HCT116 (cell line): ENCODE data around the gene PPP1R13L. TPM values are rescaled to one million over a fixed set of nuclear protein-coding genes. Genes with fewer than 3 reads are reported as not detected.

Source experiments
- ATAC-seq: fragments of 200-7000 bp; cut with Tn5 transposase; 2 replicates; pipeline ENCODE4 v1.9.1; 2020; ENCODE audit warnings: mild to moderate bottlenecking, moderate library complexity
- BruUV-seq: library from RNA; stranded (reverse); fragments of 400-500 nt; replicated peaks from 2 replicates; lab custom pipeline; 2021; lab: Mats Ljungman, UMichigan
- CTCF ChIA-PET: fragments of 300-600 bp; sonication (Branson Sonifier 250); formaldehyde crosslinking; loops from one replicate; lab custom pipeline; 2021; ENCODE audit warnings: antibody characterized with exemption; lab: Charles Lee
- POLR2A ChIA-PET: fragments of 300-600, 350-600 bp; sonication (Branson Sonifier 250); formaldehyde crosslinking; loops from one replicate; lab custom pipeline; 2021; ENCODE audit warnings: antibody characterized with exemption; lab: Charles Lee
- RAD21 ChIA-PET, 2 experiments: fragments of 300-600 bp; sonication (Branson Sonifier 250); formaldehyde crosslinking; loops; one replicate each; lab custom pipeline; 2023; ENCODE audit warnings: low total read pairs in 2 of 2; ENCODE audit not compliant: uncharacterized antibody in 2 of 2, unreplicated experiment in 2 of 2, low non-redundant PET in 1 of 2; lab: Charles Lee
- DNase-seq: peaks from one replicate; pipeline ENCODE4 v3.0.0-alpha.2; 2010; ENCODE audit warnings: low read depth, low spot score
- H2AFZ ChIP-seq: fragments of 200-600 bp; shearing (Covaris generic), sonication (generic); 2 replicates; pipeline ENCODE4 v1.6.1; 2017; ENCODE audit warnings: low read depth, mixed run types, mixed read lengths, antibody characterized with exemption, low read length; ENCODE audit not compliant: poor library complexity, severe bottlenecking
- H3K27ac ChIP-seq: 2 replicates; pipeline ENCODE4 v1.5.1; 2012; ENCODE audit warnings: low read depth, low read length
- H3K27me3 ChIP-seq: fragments of 200-600 bp; sonication (generic); 2 replicates; pipeline ENCODE4 v1.6.1; 2016; ENCODE audit warnings: mixed run types, low read length, mixed read lengths; ENCODE audit not compliant: insufficient read depth
- H3K36me3 ChIP-seq, 2 experiments: fragments of 200-500 bp in 1 of 2; fragments of 200-600 bp in 1 of 2; sonication (Bioruptor generic) in 1 of 2; sonication (generic) in 1 of 2; 2 replicates each; pipeline versions ENCODE4 v1.5.1 to v1.6.1; 2014 to 2016; ENCODE audit warnings: low read length in 2 of 2, inconsistent platforms in 1 of 2, mixed read lengths in 1 of 2, mixed run types in 1 of 2; ENCODE audit not compliant: insufficient read depth in 2 of 2, control insufficient read depth in 1 of 2
- H3K4me1 ChIP-seq, 2 experiments: fragments of 200-600 bp in 1 of 2; sonication (generic) in 1 of 2; 2 replicates each; pipeline versions ENCODE4 v1.5.1 to v1.6.1; 2012 to 2017; ENCODE audit warnings: low read length in 2 of 2, inconsistent platforms in 1 of 2, mild to moderate bottlenecking in 1 of 2, mixed read lengths in 1 of 2, mixed run types in 1 of 2, moderate library complexity in 1 of 2; ENCODE audit not compliant: insufficient read depth in 2 of 2, control insufficient read depth in 1 of 2
- H3K4me2 ChIP-seq: fragments of 200-600 bp; sonication (generic); 2 replicates; pipeline ENCODE4 v1.6.1; 2017; ENCODE audit warnings: mixed run types, low read length, mixed read lengths
- H3K4me3 ChIP-seq, 2 experiments: fragments of 200-600 bp in 1 of 2; sonication (generic) in 1 of 2; replicated peaks in 1 of 2; 2 replicates each; pipeline ENCODE4 v1.5.1; 2011 to 2016; ENCODE audit warnings: low read length in 2 of 2, control low read depth in 1 of 2, low read depth in 1 of 2, mild to moderate bottlenecking in 1 of 2, mixed read lengths in 1 of 2, mixed run types in 1 of 2
- H3K79me2 ChIP-seq: fragments of 200-600 bp; sonication (generic); 2 replicates; pipeline ENCODE4 v1.6.1; 2017; ENCODE audit warnings: mild to moderate bottlenecking, mixed run types, low read length, moderate library complexity, mixed read lengths; ENCODE audit not compliant: insufficient read depth
- H3K9ac ChIP-seq: fragments of 200-600 bp; sonication (generic); 2 replicates; pipeline ENCODE4 v1.6.1; 2016; ENCODE audit warnings: low read length, mixed read lengths
- H3K9me2 ChIP-seq: fragments of 200-600 bp; sonication (generic), shearing (Covaris generic); 2 replicates; pipeline ENCODE4 v1.6.1; 2017; ENCODE audit warnings: mixed run types, mild to moderate bottlenecking, moderate library complexity; ENCODE audit not compliant: insufficient read depth
- H3K9me3 ChIP-seq, 2 experiments: fragments of 200-500 bp in 1 of 2; fragments of 200-600 bp in 1 of 2; sonication (Bioruptor generic) in 1 of 2; sonication (generic) in 1 of 2; 2 replicates each; pipeline ENCODE4 v1.6.1; 2014 to 2017; ENCODE audit warnings: low read length in 2 of 2, mixed read lengths in 2 of 2, inconsistent platforms in 1 of 2, low read depth in 1 of 2, mild to moderate bottlenecking in 1 of 2, mixed run types in 1 of 2, moderate library complexity in 1 of 2; ENCODE audit not compliant: control insufficient read depth in 1 of 2, insufficient read depth in 1 of 2
- H4K20me1 ChIP-seq: fragments of 200-600 bp; sonication (generic), shearing (Covaris generic); 2 replicates; pipeline ENCODE4 v1.6.1; 2017; ENCODE audit warnings: mixed run types, mild to moderate bottlenecking, moderate library complexity; ENCODE audit not compliant: insufficient read depth
- ATF3 ChIP-seq: IDR thresholded peaks from 2 replicates; pipeline ENCODE4 v1.6.1; 2012
- CEBPB ChIP-seq: IDR thresholded peaks from 2 replicates; pipeline ENCODE4 v1.6.1; 2012; ENCODE audit warnings: low read depth
- EGR1 ChIP-seq: IDR thresholded peaks from 2 replicates; pipeline ENCODE4 v1.6.1; 2012; ENCODE audit warnings: low read depth
- JUND ChIP-seq: IDR thresholded peaks from 2 replicates; pipeline ENCODE4 v1.6.1; 2012
- POLR2A ChIP-seq: IDR thresholded peaks from 2 replicates; pipeline ENCODE4 v1.7.0; 2011; ENCODE audit warnings: borderline replicate concordance; ENCODE audit not compliant: insufficient read depth, insufficient read length; ENCODE audit errors: extremely low read depth
- RAD21 ChIP-seq: IDR thresholded peaks from 2 replicates; pipeline ENCODE4 v1.6.1; 2012; ENCODE audit warnings: low read depth, mild to moderate bottlenecking
- SP1 ChIP-seq: IDR thresholded peaks from 2 replicates; pipeline ENCODE4 v1.6.1; 2012; ENCODE audit warnings: low read depth
- SRF ChIP-seq: IDR thresholded peaks from 2 replicates; pipeline ENCODE4 v1.6.1; 2012; ENCODE audit warnings: low read depth
- ZBTB33 ChIP-seq: IDR thresholded peaks from 2 replicates; pipeline ENCODE4 v1.6.1; 2011; ENCODE audit warnings: mild to moderate bottlenecking, low read length, moderate library complexity; ENCODE audit not compliant: insufficient replicate concordance; ENCODE audit errors: extremely low read depth
- intact Hi-C: fragments of 100-400 bp; cut with micrococcal nuclease; formaldehyde crosslinking; loops from 2 replicates; pipeline ENCODE4 v1.10.0; 2022
- total RNA-seq: library from RNA; stranded (reverse); gene quantifications from one replicate; pipeline ENCODE4 v1.2.1, GENCODE V29; 2021; ENCODE audit not compliant: unreplicated experiment

Gene PPP1R13L
- total RNA-seq, 1 experiment from 2014 or later: 89.1 TPM

GRCh38 chr19:45380107-45380506 lies 24.8 kb downstream of the PPP1R13L start:
- Histone ChIP-seq H4K20me1 (no peaks in the 10 kb centered on the region), H3K27me3 (no peaks in the 10 kb centered on the region), H3K9me2 (no peaks in the 10 kb centered on the region), H2AFZ (no peak overlapping the region), H3K9me3 (no peaks in the 10 kb centered on the region), H3K4me2 (no peak overlapping the region), H3K36me3 (no peaks in the 10 kb centered on the region; a peak in 1 of 4 replicates), H3K9ac (no peak overlapping the region), H3K27ac (no peak overlapping the region), H3K79me2 (no peaks in the 10 kb centered on the region), H3K4me1 (peaks cover 9 to 20% of the 10 kb centered on the region in 2 experiments)
- no TSS peak for BruUV-seq
- DNase-seq (no peak), ATAC-seq (no peak)
- intact Hi-C loops: no loop called here
- RAD21 ChIA-PET: no interaction called here
- no peak for TF ChIP-seq SP1
- TF ChIP-seq EGR1: no peak
- TF ChIP-seq SRF: no peak
- no peak for TF ChIP-seq POLR2A
- no peak for TF ChIP-seq CEBPB
- TF ChIP-seq RAD21: no peak
- TF ChIP-seq ATF3: no peak
- no peak for TF ChIP-seq ZBTB33
- no peak for TF ChIP-seq JUND
- TF ChIP-seq, all 23 proteins: peak for 0
- ChIA-PET CTCF (no interaction called here), POLR2A (interaction anchor here (0.5 kb wide), 1 partner anchor 35 kb away, joined by 3 read pairs; no protein-coding TSS in a partner anchor)
- H3K4me3 ChIP-seq: no peak overlapping the region
